PC-9 (cell line): ENCODE measurements around the gene SV2C. TPM values are rescaled to one million over a fixed set of nuclear protein-coding genes. Genes with fewer than 3 reads are reported as not detected.

Experiments
- BruUV-seq: library from RNA; stranded (reverse); fragments of 400-500 nt; replicated peaks from 2 replicates; lab custom pipeline; 2021; lab: Mats Ljungman, UMichigan
- CTCF ChIA-PET: fragments of 300-600 bp; sonication (Branson Sonifier 250); formaldehyde crosslinking; loops from one replicate; lab custom pipeline; 2022; ENCODE audit warnings: antibody characterized with exemption; lab: Charles Lee
- POLR2A ChIA-PET: fragments of 300-600 bp; sonication (Branson Sonifier 250); formaldehyde crosslinking; loops from one replicate; lab custom pipeline; 2022; ENCODE audit warnings: antibody characterized with exemption; ENCODE audit not compliant: unreplicated experiment; lab: Charles Lee
- DNase-seq, 2 experiments: peaks; one replicate each; pipeline versions ENCODE4 v3.0.0 to v3.0.0-alpha.2; 2015 to 2022; ENCODE audit warnings: mixed read lengths in 1 of 2
- H2AFZ ChIP-seq: fragments of 200-600 bp; sonication (generic); 2 replicates; pipeline ENCODE4 v1.8.1; 2017; ENCODE audit warnings: antibody characterized with exemption
- H3F3A ChIP-seq: fragments of 200-600 bp; sonication (generic); 2 replicates; pipeline ENCODE4 v1.8.1; 2017; ENCODE audit warnings: antibody characterized with exemption, mild to moderate bottlenecking, low read depth; ENCODE audit not compliant: insufficient read depth
- H3K27ac ChIP-seq: fragments of 200-600 bp; sonication (generic); 2 replicates; pipeline ENCODE4 v1.6.1; 2016; ENCODE audit warnings: mixed run types
- H3K27me3 ChIP-seq: fragments of 200-600 bp; sonication (generic); 2 replicates; pipeline ENCODE4 v1.6.1; 2016; ENCODE audit warnings: low read depth, mixed run types; ENCODE audit not compliant: insufficient read depth
- H3K36me3 ChIP-seq: fragments of 200-600 bp; sonication (generic); 2 replicates; pipeline ENCODE4 v1.6.1; 2016; ENCODE audit warnings: low read depth, mixed run types
- H3K4me1 ChIP-seq: fragments of 200-600 bp; sonication (generic); replicated peaks from 2 replicates; pipeline ENCODE4 v1.6.1; 2016; ENCODE audit warnings: mixed run types; ENCODE audit not compliant: insufficient read depth
- H3K4me2 ChIP-seq: fragments of 200-600 bp; sonication (generic); 2 replicates; pipeline ENCODE4 v1.6.1; 2017; ENCODE audit warnings: mixed run types
- H3K4me3 ChIP-seq: fragments of 200-600 bp; sonication (generic); 2 replicates; pipeline ENCODE4 v1.6.1; 2016; ENCODE audit warnings: mixed run types
- H3K79me2 ChIP-seq: fragments of 200-600 bp; sonication (generic); 2 replicates; pipeline ENCODE4 v1.6.1; 2017; ENCODE audit warnings: low read depth, mixed run types
- H3K9me2 ChIP-seq: fragments of 200-600 bp; sonication (generic); 2 replicates; pipeline ENCODE4 v1.8.1; 2017; ENCODE audit warnings: mild to moderate bottlenecking; ENCODE audit not compliant: insufficient read depth
- H3K9me3 ChIP-seq: fragments of 200-600 bp; sonication (generic); 2 replicates; pipeline ENCODE4 v1.8.1; 2016; ENCODE audit warnings: low read depth; ENCODE audit not compliant: insufficient read depth
- H4K20me1 ChIP-seq: fragments of 200-600 bp; sonication (generic); 2 replicates; pipeline ENCODE4 v1.8.1; 2017; ENCODE audit not compliant: insufficient read depth
- CTCF ChIP-seq: fragments of 200-600 bp; sonication (generic); conservative IDR thresholded peaks from 2 replicates; pipeline ENCODE4 v1.6.1; 2017; ENCODE audit warnings: mixed run types, antibody characterized with exemption, mild to moderate bottlenecking, moderate library complexity
- EZH2 ChIP-seq: fragments of 200-600 bp; sonication (generic); IDR thresholded peaks from 2 replicates; pipeline ENCODE4 v1.8.0; 2017; ENCODE audit warnings: antibody characterized with exemption, low read depth
- intact Hi-C: fragments of 100-400 bp; cut with micrococcal nuclease; formaldehyde crosslinking; loops from one replicate; pipeline ENCODE4 v1.10.0; 2022; ENCODE audit not compliant: unreplicated experiment
- total RNA-seq: library from RNA; stranded (reverse); gene quantifications from 2 replicates; pipeline ENCODE4 v1.2.3, GENCODE V29; 2021

The SV2C gene
- total RNA-seq, 1 experiment from 2014 or later, result not detected

GRCh38 chr5:76365561-76365960 is 282.4 kb downstream of the SV2C start:
- Histone ChIP-seq H2AFZ (no peak overlapping the region), H3K27ac (no peak overlapping the region)
- BruUV-seq, result no TSS peak

DNA sequence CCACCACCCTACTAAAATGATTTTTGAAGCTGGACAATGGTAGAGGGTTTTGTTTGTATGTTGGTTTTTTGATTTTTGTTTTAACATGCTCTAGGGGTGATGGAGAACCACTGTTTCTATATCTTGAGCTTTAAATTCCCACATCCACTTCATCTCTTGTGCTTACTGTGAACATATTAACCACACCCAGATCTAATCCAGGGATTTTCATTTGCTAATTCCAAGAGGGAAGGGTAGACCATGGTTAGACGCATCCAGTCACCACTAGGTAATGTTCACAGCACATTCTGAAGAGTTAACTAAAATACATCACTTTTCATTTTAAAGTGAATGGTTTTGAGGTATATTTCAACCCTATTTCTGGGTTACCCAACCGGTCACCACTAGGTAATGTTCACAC is 283.4 kb downstream of the SV2C start:
- Histone ChIP-seq H3K4me2 (no peak overlapping the region), H3K4me3 (no peak overlapping the region), H2AFZ (no peak overlapping the region), H3K4me1 (peaks cover 5% of the 10 kb centered on the region; the same call in 1 of the 2 replicates), H3K79me2 (no peaks in the 10 kb centered on the region), H4K20me1 (no peaks in the 10 kb centered on the region), H3K27me3 (no peaks in the 10 kb centered on the region), H3K9me3 (no peaks in the 10 kb centered on the region), H3F3A (peaks cover 15% of the 10 kb centered on the region; the same call in 1 of the 2 replicates), H3K36me3 (no peaks in the 10 kb centered on the region), H3K27ac (no peak overlapping the region), H3K9me2 (no peaks in the 10 kb centered on the region)
- BruUV-seq, result no TSS peak
- TF ChIP-seq EZH2, result no peak
- no peak for TF ChIP-seq CTCF
- DNase-seq, result no peak
- ChIA-PET POLR2A (no interaction called here), CTCF (no interaction called here)
- intact Hi-C loops, result no loop called here

More at GRCh38 chr5:76365561-76365960, 282.4 kb downstream of the SV2C start:
- no peaks in the 10 kb centered on the region for H3K4me1 ChIP-seq
- peaks cover 5% of the 10 kb centered on the region; the same call in 1 of the 2 replicates for H3F3A ChIP-seq
- no peaks in the 10 kb centered on the region for H3K27me3 ChIP-seq
- no peak for TF ChIP-seq CTCF
- TF ChIP-seq EZH2, result no peak
- no peaks in the 10 kb centered on the region for H3K79me2 ChIP-seq
- ChIA-PET CTCF (no interaction called here), POLR2A (no interaction called here)
- H3K36me3 ChIP-seq, result no peaks in the 10 kb centered on the region
- no peak overlapping the region for H3K4me3 ChIP-seq
- H3K9me3 ChIP-seq, result no peaks in the 10 kb centered on the region
- intact Hi-C loops, result no loop called here
- no peak overlapping the region for H3K4me2 ChIP-seq
- no peak for DNase-seq
- no peaks in the 10 kb centered on the region for H4K20me1 ChIP-seq
- no peaks in the 10 kb centered on the region for H3K9me2 ChIP-seq

DNA sequence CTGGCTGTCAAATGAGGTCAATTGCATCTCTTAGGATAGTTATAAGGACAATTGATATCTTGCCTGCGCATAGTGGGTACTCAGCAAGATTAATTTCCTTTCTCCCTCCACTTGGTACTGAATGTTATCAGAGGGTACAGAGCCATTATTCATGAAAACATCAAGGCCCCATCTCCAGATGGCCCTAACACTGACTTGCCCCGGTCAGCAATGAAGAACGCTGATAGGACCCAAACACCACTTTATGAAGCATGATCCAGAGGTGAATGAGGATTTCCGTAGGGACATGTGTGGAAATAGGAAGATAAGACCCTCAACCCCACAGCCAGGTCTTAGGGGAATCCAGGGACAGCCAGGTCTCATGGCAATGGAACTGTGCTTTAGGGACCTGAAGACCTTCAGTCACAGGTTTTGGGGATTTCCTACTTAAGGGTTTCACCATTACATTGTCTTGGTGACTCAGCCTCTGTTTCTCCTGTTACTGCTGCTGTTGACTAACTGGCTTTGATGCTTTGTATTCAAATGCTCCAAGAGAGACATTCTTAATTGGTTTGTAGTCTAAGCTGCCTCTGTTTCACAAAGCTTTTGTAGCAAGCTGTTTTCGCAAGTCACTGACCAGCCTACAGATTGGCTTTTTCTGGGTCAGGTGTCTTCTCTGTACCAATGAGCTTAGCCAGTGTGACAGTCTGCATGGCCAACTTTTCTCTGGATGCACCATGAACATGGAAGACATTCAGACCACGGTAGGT is 284.6 kb downstream of the SV2C start:
- Histone ChIP-seq H3K36me3 (no peaks in the 10 kb centered on the region), H3K4me3 (no peak overlapping the region), H3K4me1 (peaks cover 16% of the 10 kb centered on the region), H3K27me3 (no peaks in the 10 kb centered on the region), H3K27ac (no peak overlapping the region), H3K9me3 (no peaks in the 10 kb centered on the region), H3F3A (peaks cover 24% of the 10 kb centered on the region; the same call in 1 of the 2 replicates), H3K9me2 (no peaks in the 10 kb centered on the region), H3K4me2 (no peak overlapping the region), H3K79me2 (no peaks in the 10 kb centered on the region), H4K20me1 (no peaks in the 10 kb centered on the region), H2AFZ (no peak overlapping the region)
- intact Hi-C loops, result no loop called here
- ChIA-PET POLR2A (no interaction called here), CTCF (no interaction called here)
- DNase-seq, result peak in 1 of 2 experiments; percentile 69
- TF ChIP-seq EZH2 (no peak), CTCF (no peak)
- BruUV-seq, result no TSS peak
